GM19193 (cell line): ENCODE measurements around the gene MB21D2.

Experiments used
- POLR2A ChIP-seq: IDR thresholded peaks from 4 replicates; pipeline ENCODE4 v1.6.1; 2011; ENCODE audit not compliant: insufficient read depth, insufficient read length; ENCODE audit errors: extremely low read depth

Gene MB21D2

GRCh38 chr3:192905980-192906678 lies 11.5 kb downstream of the MB21D2 start:
- TF ChIP-seq POLR2A = no peak

DNA sequence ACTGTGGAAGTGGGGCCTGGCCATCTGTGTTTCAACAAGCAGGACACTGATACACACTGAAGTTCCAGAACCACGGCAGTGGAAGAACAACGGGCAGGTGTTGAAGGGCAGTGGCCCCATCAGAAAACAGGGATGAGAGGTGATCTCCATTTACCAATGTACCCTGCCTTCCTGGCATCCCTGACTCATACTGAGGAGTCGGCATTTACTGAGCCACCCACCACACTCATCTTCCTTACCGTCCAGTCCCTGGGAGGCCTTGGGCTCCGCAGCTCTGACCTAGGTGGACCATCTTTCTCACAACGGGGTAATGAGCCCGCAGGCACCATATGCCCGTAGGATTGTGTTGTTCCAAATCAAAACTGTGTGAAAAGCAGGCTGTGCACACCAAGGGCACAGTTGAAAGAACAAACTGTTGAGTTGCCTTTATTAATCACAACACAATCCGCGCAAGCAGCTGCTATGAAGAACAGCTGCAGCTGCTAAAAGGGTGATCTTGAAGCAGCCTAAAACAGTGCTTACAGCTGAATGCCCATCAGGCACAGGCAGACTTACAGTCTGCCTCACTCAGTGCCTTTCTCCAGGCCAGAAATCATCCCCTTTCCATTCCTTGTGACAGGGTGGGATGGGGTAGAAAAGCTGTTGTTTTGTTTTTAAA lies 12.9 kb downstream of the MB21D2 start:
- TF ChIP-seq POLR2A = no peak

- TF ChIP-seq POLR2A = no peak
Observed at GRCh38 chr3:192902549-192902948, 15.1 kb downstream of the MB21D2 start.

- TF ChIP-seq POLR2A = no peak
Observed at GRCh38 chr3:192901435-192901834, 16.2 kb downstream of the MB21D2 start.

DNA sequence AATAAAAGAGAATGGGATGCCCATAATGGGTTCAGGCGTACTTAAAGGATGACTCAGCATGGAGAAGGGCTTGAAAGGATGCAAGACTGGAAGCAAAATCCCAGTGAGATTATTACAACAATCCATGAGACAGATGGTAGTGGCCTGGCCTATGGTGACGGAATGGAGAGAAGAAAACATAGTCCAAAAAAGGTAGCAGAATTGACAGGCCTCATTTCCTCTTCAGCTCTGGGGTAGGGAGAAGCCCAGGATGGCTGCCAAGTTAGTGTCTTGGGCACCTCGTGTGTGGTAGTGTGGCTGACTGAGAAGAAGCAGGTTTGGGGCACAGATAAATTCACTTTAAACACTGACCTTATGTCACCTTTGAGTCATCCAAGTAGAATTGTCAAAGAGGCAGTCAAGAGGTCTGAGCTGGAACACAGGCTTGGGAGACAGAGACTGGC lies 18.1 kb downstream of the MB21D2 start:
- no peak for TF ChIP-seq POLR2A

GRCh38 chr3:192897005-192897404 lies 20.7 kb downstream of the MB21D2 start:
- TF ChIP-seq POLR2A = no peak

DNA sequence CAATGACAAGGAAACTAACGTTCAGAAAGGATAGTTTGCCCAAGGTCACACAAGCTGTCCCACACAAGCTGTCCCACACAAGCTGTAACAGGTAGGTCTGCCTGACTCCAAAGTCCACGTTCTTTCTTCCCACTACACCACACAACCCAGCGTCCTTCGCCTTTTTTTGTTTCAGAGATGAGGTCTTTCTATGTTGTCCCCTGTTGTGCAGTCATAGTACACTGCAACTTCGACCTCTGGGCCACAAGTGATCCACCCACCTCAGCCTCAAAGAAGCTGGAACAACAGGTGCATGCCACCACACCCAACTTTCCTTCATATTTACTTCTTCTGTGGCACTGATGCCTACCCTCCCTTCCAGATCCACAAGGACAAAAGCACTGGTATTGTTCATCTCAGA lies 21.4 kb downstream of the MB21D2 start:
- TF ChIP-seq POLR2A = no peak

GRCh38 chr3:192894676-192895075 lies 23.0 kb downstream of the MB21D2 start:
- no peak for TF ChIP-seq POLR2A

DNA sequence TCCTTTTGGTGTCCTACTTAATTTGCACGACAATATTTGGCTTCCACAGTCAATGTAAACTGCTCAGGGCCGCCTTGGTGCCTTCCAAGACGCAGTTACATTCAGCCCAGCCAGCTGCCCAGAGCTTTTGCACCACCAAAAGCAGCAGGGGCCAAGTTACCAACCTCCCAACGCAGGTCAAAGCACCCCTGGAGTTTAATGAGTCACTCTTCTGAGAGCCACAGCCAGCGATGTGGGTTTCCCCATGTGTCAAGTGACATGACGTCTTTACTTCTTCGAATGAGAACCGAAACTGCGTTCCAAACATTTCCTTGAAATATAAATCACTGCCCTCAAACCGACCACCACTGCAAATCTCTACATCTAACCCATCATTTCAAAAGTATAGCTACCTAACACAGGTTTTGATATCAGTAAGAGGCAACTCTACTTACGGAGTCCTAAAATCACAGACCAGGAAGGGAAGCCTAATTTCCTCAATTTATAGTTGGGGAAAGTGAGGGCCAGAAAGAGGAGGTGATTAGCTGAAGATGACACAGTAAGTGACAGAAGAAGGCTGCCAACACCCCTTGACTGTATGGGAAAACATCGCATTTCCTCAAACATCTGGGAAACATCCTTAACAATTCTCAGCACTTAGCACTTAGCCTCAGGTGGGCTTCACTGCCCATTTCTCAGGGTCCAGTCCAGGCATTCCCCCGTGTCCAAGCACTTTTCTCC lies 24.5 kb downstream of the MB21D2 start:
- TF ChIP-seq POLR2A = no peak

GRCh38 chr3:192890347-192891335 lies 27.0 kb downstream of the MB21D2 start:
- no peak for TF ChIP-seq POLR2A

DNA sequence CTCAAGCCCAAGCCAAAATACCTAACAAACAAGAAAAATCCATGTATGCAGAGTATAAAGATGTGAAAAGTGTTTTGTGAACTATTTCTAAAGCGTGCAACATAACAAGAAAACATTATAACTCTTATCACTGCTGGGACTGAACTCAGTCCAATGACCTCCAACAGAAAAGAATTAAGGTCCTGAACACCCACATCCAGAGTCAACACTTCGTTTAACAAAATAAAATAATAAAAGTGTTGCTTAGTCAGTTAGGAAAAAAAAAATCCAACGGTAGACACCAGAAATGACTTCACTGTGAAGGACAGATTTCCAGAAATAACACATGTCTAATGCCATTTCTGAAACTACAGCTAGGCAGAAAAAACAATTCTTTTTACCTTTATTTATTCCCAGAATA lies 28.0 kb downstream of the MB21D2 start:
- TF ChIP-seq POLR2A = no peak

- TF ChIP-seq POLR2A = no peak
Observed at GRCh38 chr3:192888190-192888589, 29.5 kb downstream of the MB21D2 start.

- no peak for TF ChIP-seq POLR2A
Observed at GRCh38 chr3:192887701-192888100, 30.0 kb downstream of the MB21D2 start.

GRCh38 chr3:192887047-192887446 lies 30.6 kb downstream of the MB21D2 start:
- TF ChIP-seq POLR2A = no peak

GRCh38 chr3:192884777-192885773 lies 32.6 kb downstream of the MB21D2 start:
- TF ChIP-seq POLR2A = no peak
